Measurements from ENCODE around the gene AKAP4. TPM values are rescaled to one million over a fixed set of nuclear protein-coding genes. Genes with fewer than 3 reads are reported as not detected.

The AKAP4 gene
- total and polyA plus RNA-seq, 2 of the 13 experiments (the other 11 are each of a cell fraction or from before 2014, with no cell fraction given), result not detected

GRCh38 chrX:50147972-50148371, 52.8 kb downstream of the AKAP4 start:
- in situ Hi-C loops (cut with HindIII; ENCODE audit: extremely low pct_ligation_motif_present, low pct_unique_long_range_greater_than_20kb) (no loop called here), intact Hi-C loops (cut with micrococcal nuclease; ENCODE audit: unreplicated experiment) (no loop called here)
- Histone ChIP-seq H3K4me2 (ENCODE audit: low read depth, low read length) (no peak overlapping the region), H3K79me2 (ENCODE audit: insufficient read depth, low read length) (no peaks in the 10 kb centered on the region), H3K4me3 (replicated peaks in 1 of 3; ENCODE audit: insufficient read depth in 1 of 3, low read depth in 2 of 3, low read length in 3 of 3) (no peak overlapping the region), H3K9ac (ENCODE audit: insufficient read depth, low read depth, low read length) (no peak overlapping the region), H3K36me3 (replicated peaks in 1 of 2; ENCODE audit: control insufficient read depth in 1 of 2, insufficient read depth in 2 of 2, low read length in 2 of 2) (no peaks in the 10 kb centered on the region), H4K20me1 (ENCODE audit: insufficient read depth, low read length) (no peaks in the 10 kb centered on the region), H3K27ac (ENCODE audit: extremely low read length, insufficient read depth, low read length) (peak overlapping the region; percentile 50), H2AFZ (ENCODE audit: low read length) (peak overlapping the region; percentile 78), H3K27me3 (ENCODE audit: control insufficient read depth in 1 of 2, insufficient read depth in 2 of 2, low read length in 2 of 2) (no peaks in the 10 kb centered on the region), H3K9me3 (ENCODE audit: low read length) (no peaks in the 10 kb centered on the region), H3K4me1 (ENCODE audit: insufficient read depth, low read length) (peaks cover 36% of the 10 kb centered on the region)
- ATAC-seq (peak; percentile 49; the same call in 2 of the 3 replicates), DNase-seq (ENCODE audit: low spot score) (peak; percentile 58), FAIRE-seq (peak; percentile 74)
- ChIA-PET CTCF (ENCODE audit: low intra/inter-chr PET ratio, low total read pairs) (no interaction called here), POLR2A (no interaction called here)
- no TSS peak for BruUV-seq (replicated peaks)
- WGBS (ENCODE audit: low lambda C conversion rate), result 41% methylated on average over 4 of the region's 7 CpGs
- TF ChIP-seq HDAC6 (IDR thresholded peaks at IDR 0.05; ENCODE audit: low read depth, low read length) (no peak), ZBTB43 (CRISPR knock-in tag; conservative IDR thresholded peaks at IDR 0.05) (peak; percentile 51; the same call in 1 of the 2 replicates), MYPOP (CRISPR knock-in tag; IDR thresholded peaks at IDR 0.05) (no peak), TFDP1 (CRISPR knock-in tag; IDR thresholded peaks at IDR 0.05; ENCODE audit: borderline replicate concordance) (peak; percentile 13; the same call in 1 of the 2 replicates), ZFP91 (CRISPR knock-in tag; IDR thresholded peaks at IDR 0.05; ENCODE audit: borderline replicate concordance) (no peak), MAX (IDR thresholded peaks at IDR 0.05) (peak; percentile 48; the same call in 1 of the 2 replicates), ZNF644 (CRISPR knock-in tag; IDR thresholded peaks at IDR 0.05; ENCODE audit: low read depth) (peak; percentile 82), ZMYM4 (CRISPR knock-in tag; IDR thresholded peaks at IDR 0.05) (peak; percentile 49; the same call in 1 of the 2 replicates), RARA (CRISPR knock-in tag; IDR thresholded peaks at IDR 0.05) (no peak), POGZ (CRISPR knock-in tag; IDR thresholded peaks at IDR 0.05) (peak; percentile 44; the same call in 1 of the 2 replicates), SCMH1 (CRISPR knock-in tag; IDR thresholded peaks at IDR 0.05; ENCODE audit: borderline replicate concordance) (no peak), GATAD2A (CRISPR knock-in tag; IDR thresholded peaks at IDR 0.05) (peak; percentile 27; the same call in 1 of the 2 replicates), ZNF740 (CRISPR knock-in tag; IDR thresholded peaks at IDR 0.05) (no peak), ZNF33B (CRISPR knock-in tag; IDR thresholded peaks at IDR 0.05) (no peak), SOX13 (IDR thresholded peaks at IDR 0.05) (no peak), SOX13 (CRISPR knock-in tag; conservative IDR thresholded peaks at IDR 0.05 in 1 of 2, IDR thresholded peaks at IDR 0.05 in 1 of 2) (peak in 1 of 2 experiments; percentile 59; a peak in 1 of 4 replicates), HOMEZ (CRISPR knock-in tag; IDR thresholded peaks at IDR 0.05; ENCODE audit: low read depth) (peak; percentile 75; the same call in 1 of the 2 replicates), NFYB (CRISPR knock-in tag; IDR thresholded peaks at IDR 0.05) (no peak)
